Sigmoid colon (tissue), 4 donors: ENCODE data around the gene PEX6.

Experiments
- CTCF ChIP-seq, 4 experiments: fragments of 450-650 bp in 3 of 4; fragments of 200-600 bp in 1 of 4; IDR thresholded peaks; one replicate each; pipeline ENCODE4 v1.5.1; 2016 to 2019; ENCODE audit warnings: antibody characterized with exemption in 4 of 4, mild to moderate bottlenecking in 3 of 4, moderate library complexity in 2 of 4
- EP300 ChIP-seq, 4 donors: sonication (generic); formaldehyde crosslinking; IDR thresholded peaks; one replicate each; pipeline ENCODE4 v1.6.1; 2017; ENCODE audit warnings: antibody characterized with exemption in 4 of 4
- POLR2A ChIP-seq, 2 donors: fragments of 450-650 bp; IDR thresholded peaks; one replicate each; pipeline ENCODE4 v1.6.1; 2016; ENCODE audit warnings: antibody characterized with exemption in 2 of 2, mild to moderate bottlenecking in 2 of 2, moderate library complexity in 2 of 2
- POLR2AphosphoS5 ChIP-seq, 4 donors: sonication (generic); formaldehyde crosslinking; IDR thresholded peaks; one replicate each; pipeline ENCODE4 v1.6.1; 2017; ENCODE audit warnings: antibody characterized with exemption in 4 of 4

- TF ChIP-seq CTCF (IDR thresholded peaks at IDR 0.05), result no peak
- no peak for TF ChIP-seq EP300 (IDR thresholded peaks at IDR 0.05)
- TF ChIP-seq POLR2AphosphoS5 (IDR thresholded peaks at IDR 0.05), result no peak
- no peak for TF ChIP-seq POLR2A (IDR thresholded peaks at IDR 0.05)
Measured at GRCh38 chr6:42969431-42969830, 9.6 kb downstream of the PEX6 start.
